COLO668 (cell line): ENCODE measurements around the gene AASDH.

Experiments used
- DNase-seq: peaks from one replicate; lab custom pipeline; 2025; ENCODE audit not compliant: unreplicated experiment; lab: John Stamatoyannopoulos, UW

The AASDH gene

GRCh38 chr4:56387023-56388001 is at the start of gene AASDH:
TSS of gene AASDH (minus strand) at chr4:56387491. CDS start at chr4:56384299, 3,192 bp downstream.
- DNase-seq = peak; percentile 90

DNA sequence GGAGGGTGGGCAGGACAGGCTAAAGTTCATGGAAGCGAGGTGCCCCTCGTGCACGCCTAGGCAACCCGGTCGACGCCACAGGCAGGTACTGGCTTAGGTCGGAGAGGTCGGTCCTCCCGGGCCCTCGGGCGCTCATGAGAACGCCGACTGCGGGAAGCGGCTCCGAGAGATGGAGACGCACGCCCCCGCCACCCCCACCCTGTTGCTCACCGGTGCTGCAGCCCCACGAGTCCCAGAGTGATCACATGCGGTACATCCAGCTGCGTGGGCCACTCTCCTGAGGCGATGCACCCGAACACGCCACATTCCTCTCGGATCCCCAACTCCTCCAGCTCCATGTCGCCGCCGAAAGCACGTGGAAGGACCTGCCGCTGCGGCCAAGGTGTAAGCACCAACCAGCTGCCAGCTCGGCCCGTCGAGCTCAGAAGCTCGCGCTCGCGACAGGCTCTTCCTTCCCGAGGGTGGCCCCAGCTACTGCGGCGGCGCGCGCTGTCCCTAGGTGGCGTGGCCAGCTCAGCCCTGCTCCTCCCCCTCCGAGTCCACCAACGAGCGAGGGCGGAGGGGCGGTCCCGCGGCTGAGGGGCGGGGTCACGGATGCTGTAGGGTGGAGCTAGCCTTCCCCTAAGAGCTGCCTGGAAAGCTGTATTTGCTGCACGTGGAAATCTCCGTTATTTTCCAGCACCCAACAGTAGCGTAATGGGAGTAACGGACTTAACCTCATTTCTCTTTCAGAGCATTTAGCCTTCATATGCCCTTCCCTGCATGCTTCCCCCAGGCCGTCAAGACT is 48.0 kb upstream of the AASDH start, which contains the start of gene PPAT:
Gene PPAT, minus strand, starts transcription at position 476 of the 787 bp plus-strand sequence. Its CDS starts 138 bp downstream, at position 338.
- DNase-seq = peak; percentile 97

- peak; percentile 78 for DNase-seq
These were observed 47.4 kb upstream of the AASDH start for GRCh38 chr4:56434599-56435139.

- DNase-seq = no peak
These were observed 46.0 kb upstream of the AASDH start for GRCh38 chr4:56433280-56433679.

- DNase-seq = no peak
These were observed 42.9 kb upstream of the AASDH start for GRCh38 chr4:56430203-56430602.

- DNase-seq = no peak
These were observed 39.9 kb upstream of the AASDH start for GRCh38 chr4:56427179-56427578.

GRCh38 chr4:56426273-56426672 is 39.0 kb upstream of the AASDH start:
- no peak for DNase-seq

DNA sequence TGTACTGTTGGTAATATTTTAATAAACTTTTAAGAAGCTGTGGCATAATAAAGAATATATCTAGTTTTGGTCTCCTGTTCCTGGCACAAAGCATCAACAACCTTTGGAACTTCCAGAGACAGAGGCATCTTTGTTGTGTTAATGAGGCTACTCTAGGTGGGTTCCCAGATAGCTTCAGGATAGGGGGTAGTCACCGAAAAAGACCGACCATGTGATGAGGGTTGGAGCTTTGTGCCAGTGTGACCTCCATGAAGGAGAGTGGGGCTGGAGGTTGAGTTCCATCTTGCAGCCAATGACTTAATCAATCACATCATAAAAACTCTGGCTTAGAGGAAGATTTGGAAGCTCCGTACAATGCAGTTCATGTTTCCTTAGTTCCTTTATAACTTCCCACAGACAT is 38.2 kb upstream of the AASDH start:
- no peak for DNase-seq

DNA sequence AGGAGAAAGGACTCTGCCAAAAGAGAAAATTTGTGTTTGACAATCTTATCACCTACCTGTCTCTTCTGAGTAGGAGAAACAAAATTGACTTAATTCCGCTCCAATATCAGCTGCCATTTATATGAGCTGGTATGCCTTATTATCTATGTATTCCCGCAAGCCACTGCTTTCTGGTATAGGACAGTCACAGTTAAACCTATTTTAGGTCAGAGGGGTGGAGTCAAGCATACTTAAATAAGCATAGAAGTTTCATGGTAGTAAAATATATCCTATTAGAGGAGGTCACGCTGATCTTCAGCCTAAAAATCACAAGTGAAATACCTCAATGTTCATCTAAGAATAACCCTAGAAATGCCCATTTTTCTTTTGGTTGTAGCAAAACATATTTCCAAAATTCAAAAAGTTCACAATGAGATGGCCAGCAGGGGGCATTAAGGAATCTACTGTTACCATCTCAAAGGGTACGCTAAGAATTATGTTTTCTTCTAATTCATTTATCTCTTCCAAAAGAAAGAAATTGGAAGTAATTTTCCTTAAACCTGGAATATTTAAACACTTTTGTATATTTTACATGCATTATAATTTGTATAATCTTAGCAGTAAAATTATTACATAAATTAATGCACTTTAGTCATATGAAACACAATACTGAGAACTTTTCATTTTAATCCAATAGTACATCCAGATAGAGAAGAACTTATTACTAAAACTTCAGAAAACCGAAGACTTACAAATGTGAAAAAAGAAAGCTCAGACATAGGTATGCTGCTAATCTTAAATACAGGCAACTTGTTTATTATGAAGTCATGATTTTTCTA is 37.6 kb upstream of the AASDH start:
- no peak for DNase-seq

GRCh38 chr4:56424176-56424575 is 36.9 kb upstream of the AASDH start:
- no peak for DNase-seq

DNA sequence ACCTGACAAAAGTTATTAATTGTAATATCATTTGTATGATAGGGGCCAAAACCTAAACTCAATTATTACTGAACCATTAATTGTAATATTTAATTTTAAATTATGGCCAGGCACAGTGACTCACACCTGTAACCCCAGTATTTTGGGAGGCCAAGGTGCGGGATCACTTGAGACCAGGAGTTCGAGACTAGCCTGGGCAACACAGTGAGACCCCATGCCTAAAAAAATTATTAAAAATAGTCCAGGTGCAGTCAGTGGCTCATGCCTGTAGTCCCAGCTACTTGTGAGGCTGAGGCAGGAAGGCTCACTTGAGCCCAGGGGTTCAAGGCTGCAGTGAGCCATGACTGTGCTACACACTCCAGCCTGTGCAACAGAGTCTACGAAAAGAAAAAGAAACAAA is 30.1 kb upstream of the AASDH start:
- no peak for DNase-seq

DNA sequence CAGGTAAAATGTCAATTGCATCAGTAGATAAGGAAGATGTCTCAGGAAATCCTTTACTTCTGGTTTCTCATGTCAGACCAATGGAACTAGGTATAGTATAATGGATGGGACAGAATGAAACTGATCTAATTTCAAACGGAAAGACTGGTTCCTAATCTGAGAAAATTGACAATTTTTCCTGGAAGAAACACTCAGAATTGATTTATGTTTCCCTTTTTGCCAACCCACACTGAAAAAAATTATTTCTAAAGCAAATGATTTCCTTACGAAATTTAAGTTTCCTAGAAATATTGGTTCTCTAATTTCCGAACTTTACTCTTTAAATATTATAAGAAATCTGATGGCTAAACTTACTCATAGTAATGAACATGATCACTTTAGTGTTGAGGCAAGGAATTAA is 29.1 kb upstream of the AASDH start:
- DNase-seq = no peak

GRCh38 chr4:56414135-56414670 is 26.9 kb upstream of the AASDH start:
- DNase-seq = no peak

DNA sequence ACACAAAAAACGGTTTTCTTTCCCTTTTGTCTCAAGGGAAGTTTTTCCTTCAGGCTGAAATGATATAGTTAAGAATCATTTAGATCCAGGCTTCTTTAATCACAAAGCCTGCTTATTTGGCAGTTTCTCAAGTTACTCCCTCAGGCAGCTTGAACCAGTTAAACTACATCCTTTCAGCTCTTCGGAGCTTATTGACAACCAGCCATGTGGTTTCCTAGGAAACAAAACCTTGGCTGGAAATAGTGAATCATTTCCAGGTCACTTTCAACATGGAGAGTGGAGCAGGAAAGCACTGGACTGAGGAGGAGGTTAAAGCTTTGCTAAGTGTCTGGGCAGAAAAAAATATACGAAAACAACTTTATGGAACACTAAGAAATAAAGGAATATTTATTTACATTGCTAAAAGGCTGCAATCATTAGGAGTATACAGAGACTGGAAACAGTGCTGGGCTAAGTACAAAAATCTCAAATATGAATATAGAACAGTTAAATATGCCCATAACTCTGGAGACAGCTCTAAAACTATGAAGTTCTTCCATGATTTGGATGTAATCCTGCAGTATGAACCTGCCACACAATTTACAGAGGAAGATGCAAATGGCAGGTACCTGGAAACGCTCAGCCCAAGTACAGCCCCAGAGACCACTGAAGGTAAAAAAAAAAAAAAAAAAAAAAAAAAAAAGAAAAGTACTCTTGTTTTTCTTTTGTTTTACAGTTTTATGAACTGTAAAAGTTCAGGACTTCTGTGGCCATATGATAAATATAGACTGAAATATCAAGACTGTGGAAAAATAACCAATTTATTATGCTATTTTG is 23.2 kb upstream of the AASDH start:
- peak; percentile 47 for DNase-seq

GRCh38 chr4:56409511-56410090 is 22.3 kb upstream of the AASDH start:
- no peak for DNase-seq

DNA sequence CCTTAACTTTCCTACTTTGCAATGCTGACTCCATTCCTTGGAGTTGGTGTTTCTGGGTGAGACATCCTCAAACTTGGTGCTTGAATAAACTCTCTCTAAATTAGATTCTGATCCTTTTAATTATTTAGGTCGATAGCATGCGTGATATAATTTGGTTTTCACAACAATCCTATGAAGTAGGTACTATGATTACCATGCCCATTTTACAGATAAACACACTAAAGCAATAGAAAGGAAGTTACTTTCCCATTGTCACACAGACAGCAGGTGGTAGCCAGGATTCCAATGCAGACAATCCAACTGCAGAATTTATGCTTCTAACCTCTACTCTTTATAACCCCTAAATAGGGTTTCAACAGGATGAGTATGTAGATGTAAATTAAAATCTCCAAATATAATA is 21.7 kb upstream of the AASDH start:
- DNase-seq = no peak

GRCh38 chr4:56406151-56406550 is 18.9 kb upstream of the AASDH start:
- DNase-seq = no peak

GRCh38 chr4:56405016-56405415 is 17.7 kb upstream of the AASDH start:
- DNase-seq = no peak

- DNase-seq = no peak
These were observed 13.3 kb upstream of the AASDH start for GRCh38 chr4:56400560-56400959.
